Measurements from ENCODE around the gene ABCG4.

DNA sequence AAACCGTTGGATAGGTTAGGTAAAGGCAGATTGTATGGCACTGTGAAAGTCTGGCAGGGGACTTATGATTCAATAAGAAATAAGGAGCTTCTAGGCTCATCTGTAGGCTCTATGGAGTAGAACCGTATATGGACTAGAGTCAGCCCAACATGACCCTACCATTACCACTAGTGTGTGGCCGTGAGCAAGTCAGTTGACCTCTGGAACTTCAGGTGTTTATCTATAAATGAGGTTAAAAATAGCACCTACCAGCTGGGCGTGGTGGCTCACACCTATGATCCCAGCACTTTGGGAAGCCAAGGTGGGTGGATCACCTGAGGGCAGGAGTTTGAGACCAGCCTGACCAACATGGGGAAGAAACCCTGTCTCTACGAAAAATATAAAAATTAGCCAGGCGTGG is 23.0 kb upstream of the ABCG4 start:
- TF ChIP-seq CTCF (IDR thresholded peaks at IDR 0.05; ENCODE audit: control extremely low read depth in 1 of 3, insufficient read depth in 1 of 3, low read depth in 1 of 3, low read length in 3 of 3) (no peak), JUND (IDR thresholded peaks at IDR 0.05; ENCODE audit: low read length) (no peak), POLR2A (IDR thresholded peaks at IDR 0.05; ENCODE audit: control extremely low read depth in 1 of 2, low read depth in 2 of 2, low read length in 2 of 2) (no peak), EP300 (IDR thresholded peaks at IDR 0.05; ENCODE audit: borderline replicate concordance in 1 of 2, low read depth in 2 of 2, low read length in 2 of 2) (no peak), USF2 (IDR thresholded peaks at IDR 0.05; ENCODE audit: low read length) (no peak), CEBPB (IDR thresholded peaks at IDR 0.05; ENCODE audit: low read depth, low read length) (no peak), POLR2AphosphoS5 (IDR thresholded peaks at IDR 0.05; ENCODE audit: low read depth, low read length) (no peak)

Data from H1 (cell line).